G401.6 (cell line): ENCODE data around the gene GPS2.
A peak's percentile ranks its signal among the peaks of the same experiment; 100 is the strongest.

Source experiments
- FAIRE-seq: peaks from 2 replicates; lab custom pipeline; 2012; peaks lifted over from hg19 to GRCh38; lab: Jason Lieb, UNC

The GPS2 gene

GRCh38 chr17:7315570-7316235 lies 543 bp upstream of the GPS2 start:
- FAIRE-seq = no peak

GRCh38 chr17:7313890-7314718 lies 1.1 kb downstream of the GPS2 start:
- no peak for FAIRE-seq

GRCh38 chr17:7313088-7313889 lies 1.9 kb downstream of the GPS2 start:
- FAIRE-seq = peak; percentile 68

DNA sequence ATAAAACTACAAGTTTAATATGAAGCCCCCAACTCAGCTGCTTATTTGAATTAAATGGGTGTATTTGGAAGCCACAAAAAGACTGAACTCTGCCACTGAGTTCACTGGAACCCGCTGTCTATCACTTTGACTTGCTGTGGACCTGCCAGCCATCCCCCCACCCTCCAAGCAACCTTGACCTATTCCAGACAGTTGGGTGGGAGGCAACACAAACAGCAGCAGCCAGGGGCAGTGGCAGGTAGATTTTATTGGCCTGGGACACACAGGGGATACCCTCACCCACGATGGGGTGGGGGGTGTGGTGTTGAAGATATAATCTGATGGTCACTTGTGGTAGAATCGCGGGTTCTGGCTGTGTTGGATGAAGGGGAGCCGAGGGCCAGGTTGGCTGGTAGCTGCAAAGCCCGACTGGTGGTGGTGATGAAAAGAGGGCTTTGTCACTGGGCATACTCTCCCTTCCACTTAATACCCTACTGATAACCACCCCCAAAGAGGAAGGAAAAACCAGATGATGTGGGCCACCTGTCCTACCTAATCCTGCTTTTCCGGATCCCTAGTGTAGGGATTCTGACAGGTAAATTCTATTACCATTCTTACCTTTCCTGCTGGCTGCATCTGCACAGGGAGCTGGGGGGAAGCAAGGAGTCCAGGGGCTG lies 2.6 kb downstream of the GPS2 start:
- FAIRE-seq = no peak

- FAIRE-seq = no peak
Observed at GRCh38 chr17:7311110-7311705, 4.0 kb downstream of the GPS2 start.

DNA sequence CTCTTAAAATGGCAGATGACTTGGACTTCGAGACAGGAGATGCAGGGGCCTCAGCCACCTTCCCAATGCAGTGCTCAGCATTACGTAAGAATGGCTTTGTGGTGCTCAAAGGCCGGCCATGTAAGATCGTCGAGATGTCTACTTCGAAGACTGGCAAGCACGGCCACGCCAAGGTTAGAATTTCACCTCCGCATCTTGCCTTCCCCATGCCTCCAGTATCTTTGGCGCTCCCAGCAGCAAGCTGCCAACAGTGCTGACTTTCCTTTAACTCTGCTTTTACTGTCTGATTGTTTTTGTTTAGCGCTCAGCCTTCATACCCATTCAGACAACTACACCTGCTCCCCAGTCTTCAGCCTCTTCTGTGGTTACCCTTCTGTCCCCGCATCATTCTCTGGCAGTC lies 5.5 kb downstream of the GPS2 start:
- FAIRE-seq = no peak

DNA sequence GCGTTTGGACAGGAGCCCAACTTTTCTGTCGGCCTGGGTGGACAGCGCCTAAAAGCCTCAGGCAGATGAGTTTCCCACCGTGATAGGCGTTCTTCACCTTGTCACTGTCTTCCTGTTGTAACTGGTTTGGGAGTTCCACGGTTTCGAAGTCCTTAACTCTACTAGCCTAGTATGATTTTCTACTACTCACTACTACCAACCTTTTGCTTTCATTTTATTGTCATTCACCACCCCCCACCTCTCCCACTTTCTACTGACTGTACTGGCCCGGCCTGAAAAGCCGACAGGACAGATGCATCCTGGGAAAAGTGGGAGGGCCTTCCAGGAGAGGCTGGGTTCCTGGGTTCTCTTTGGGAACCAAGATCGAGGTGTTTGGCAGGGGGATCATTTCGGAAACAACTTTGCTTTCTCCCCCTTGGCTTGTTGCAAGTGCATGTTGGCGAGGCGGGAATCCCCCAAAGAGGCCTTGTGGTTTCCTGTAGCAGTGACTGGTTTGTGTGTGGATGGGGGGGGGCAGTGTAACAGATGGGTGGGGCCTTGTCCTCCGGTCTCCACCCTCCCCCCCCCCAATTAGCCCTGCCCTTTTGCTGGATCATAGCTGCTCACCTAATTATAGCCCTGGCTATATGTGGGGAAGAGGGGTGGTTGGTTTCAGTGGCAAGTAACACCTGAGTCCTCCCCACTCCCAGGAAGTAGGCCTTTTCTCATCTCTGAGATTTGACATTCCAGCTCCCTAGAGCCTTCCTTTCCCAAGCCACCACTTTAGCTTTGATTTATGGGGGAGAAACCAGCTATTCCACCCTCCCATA lies 6.3 kb downstream of the GPS2 start:
- FAIRE-seq = peak; percentile 63

- FAIRE-seq = no peak
Observed at GRCh38 chr17:7307686-7308624, 7.2 kb downstream of the GPS2 start.

DNA sequence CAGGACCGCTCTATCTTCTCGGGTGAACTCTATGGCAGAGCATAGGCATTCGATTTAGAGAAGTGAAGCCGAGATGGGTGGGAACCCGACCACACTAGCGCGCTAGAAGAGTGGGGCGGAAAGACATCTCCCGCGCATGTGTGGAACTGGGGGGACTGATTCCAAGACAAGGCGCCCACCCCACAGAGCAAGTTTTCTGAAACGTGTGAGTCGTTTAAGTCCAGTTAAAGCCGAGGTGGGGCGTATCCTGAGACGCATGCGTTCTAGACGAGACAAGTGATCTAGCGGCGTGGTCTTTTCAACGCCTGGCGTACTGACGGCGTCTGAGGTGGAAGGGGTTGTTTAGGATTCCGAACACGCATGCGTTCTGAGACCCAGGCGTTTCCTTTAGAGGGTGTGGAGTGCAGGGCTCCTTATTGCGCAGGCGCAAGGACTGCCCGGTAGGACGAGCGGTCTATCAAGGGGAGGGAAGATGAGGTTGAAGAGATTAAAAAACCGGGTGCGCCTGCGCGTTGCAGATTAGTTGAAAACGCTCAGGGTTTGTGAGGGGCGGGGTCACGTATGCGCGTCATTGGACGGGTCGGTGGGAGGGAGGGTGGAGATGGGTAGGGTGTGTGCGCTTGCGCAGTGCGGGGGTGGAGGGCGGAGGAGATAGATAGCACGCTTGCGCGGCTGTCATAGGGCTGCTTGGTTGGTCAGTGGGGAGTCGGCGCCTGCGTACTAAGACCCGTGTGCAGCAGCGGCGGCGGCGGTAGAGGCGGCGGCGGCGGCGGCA lies 8.1 kb downstream of the GPS2 start, which contains the start of gene EIF5A:
Gene EIF5A (plus strand): TSS at position 718 of the 775 bp plus-strand sequence. CDS start 2,008 bp downstream, outside the sequence.
- FAIRE-seq = peak; percentile 100

DNA sequence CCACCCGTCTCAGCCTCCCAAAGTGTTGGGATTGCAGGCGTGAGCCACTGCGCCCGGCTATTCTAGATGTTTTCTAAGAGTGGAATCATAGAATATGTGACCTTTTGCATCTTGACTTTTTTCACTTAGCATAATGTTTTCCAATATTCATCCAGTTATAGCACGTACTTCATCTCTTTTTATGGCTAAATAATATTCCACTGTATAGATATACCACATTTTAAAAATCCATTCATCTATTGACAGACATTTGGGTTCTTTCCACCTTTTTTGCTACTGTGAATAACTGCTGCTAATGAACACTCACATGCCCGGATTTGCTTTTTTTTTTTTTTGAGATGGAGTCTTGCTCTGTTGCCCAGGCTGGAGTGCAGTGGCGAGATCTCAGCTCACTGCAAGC lies 11.0 kb downstream of the GPS2 start:
- FAIRE-seq = no peak

GRCh38 chr17:7296189-7296861 lies 18.8 kb downstream of the GPS2 start:
- FAIRE-seq = no peak

- no peak for FAIRE-seq
Observed at GRCh38 chr17:7295230-7296180, 19.7 kb downstream of the GPS2 start.

- FAIRE-seq = no peak
Observed at GRCh38 chr17:7294614-7295153, 20.5 kb downstream of the GPS2 start, which contains the start of gene YBX2. Gene YBX2 (minus strand): TSS chr17:7294639. CDS start chr17:7294500, 139 bp downstream.

DNA sequence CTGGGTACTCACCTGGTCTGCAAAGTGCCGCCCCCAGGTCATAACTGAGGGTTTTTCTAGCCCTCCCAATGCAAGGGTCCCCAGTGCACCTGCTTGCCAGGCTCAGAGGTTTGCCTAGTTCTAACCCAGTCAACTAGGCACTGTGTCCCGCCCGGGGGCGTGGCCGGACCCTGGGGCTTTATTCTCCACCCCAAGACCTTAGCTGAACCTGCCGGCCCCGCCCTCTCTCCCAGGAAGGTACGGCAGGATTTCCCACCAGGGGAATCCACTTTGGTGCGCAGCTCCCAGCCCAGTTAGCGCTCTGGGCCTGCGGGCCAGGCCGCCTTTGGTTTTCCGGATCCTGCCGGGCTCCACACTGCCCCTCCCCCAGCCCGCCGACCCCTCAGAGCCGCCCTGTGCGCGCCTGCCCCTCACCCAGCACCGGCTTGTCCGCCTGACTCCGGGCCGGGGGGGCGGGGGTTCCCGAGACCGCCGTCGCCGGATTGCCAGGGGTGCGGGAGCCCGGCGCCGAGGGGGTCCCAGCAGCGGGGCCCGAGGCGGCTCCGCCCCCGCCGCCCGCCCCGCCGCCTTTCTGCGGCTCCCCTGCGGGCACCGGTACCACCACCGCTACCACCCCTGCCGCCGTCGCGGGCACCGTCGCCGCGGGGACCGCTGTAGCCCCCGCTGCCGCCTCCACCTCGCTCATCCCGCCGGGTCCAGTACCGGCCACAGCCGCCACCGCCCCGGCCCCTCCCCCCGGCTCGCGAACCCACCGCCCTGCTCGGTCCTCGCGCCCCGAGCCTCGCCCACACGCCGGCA lies 21.1 kb downstream of the GPS2 start:
- no peak for FAIRE-seq

DNA sequence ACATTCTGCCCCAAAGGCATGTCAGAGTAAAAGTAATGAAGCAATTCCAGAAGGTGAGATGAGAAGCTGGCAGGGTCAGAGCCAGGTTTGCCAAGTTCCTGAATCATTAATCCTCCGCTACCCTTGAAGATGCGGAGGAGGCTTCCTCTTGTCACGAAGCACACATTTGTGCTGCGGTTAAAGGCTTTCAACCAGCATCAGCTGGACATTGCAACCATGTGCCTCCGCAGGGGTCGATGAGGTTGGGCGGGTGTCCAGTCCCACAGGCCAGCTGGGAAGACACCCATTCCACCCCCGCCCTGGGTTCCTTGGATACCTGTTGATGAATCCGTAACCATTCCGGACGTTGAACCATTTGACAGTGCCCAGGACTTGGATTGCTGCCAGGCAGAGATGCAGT lies 22.0 kb downstream of the GPS2 start:
- FAIRE-seq = no peak

GRCh38 chr17:7292729-7293128 lies 22.4 kb downstream of the GPS2 start:
- no peak for FAIRE-seq
